ENCODE data around the gene SORCS2. TPM values are rescaled to one million over a fixed set of nuclear protein-coding genes. Genes with fewer than 3 reads are reported as not detected.

The SORCS2 gene
- total RNA-seq, 1 experiment from 2014 or later = 4.1 TPM

- intact Hi-C loops (cut with micrococcal nuclease) = no loop called here
- Histone ChIP-seq H3F3A (ENCODE audit: low read length, unreplicated experiment) (no peaks in the 10 kb centered on the region), H3K9ac (ENCODE audit: low read length) (no peak overlapping the region), H3K9me2 (replicated peaks; ENCODE audit: low read length) (no peaks in the 10 kb centered on the region), H3K4me3 (ENCODE audit: low read length) (no peak overlapping the region), H3K79me2 (ENCODE audit: low read length) (no peaks in the 10 kb centered on the region), H2AFZ (ENCODE audit: low read length) (no peak overlapping the region), H4K20me1 (ENCODE audit: low read length) (no peaks in the 10 kb centered on the region), H3K27ac (ENCODE audit: low read length) (no peak overlapping the region), H3K4me2 (ENCODE audit: low read length) (no peak overlapping the region), H3K4me1 (ENCODE audit: insufficient read depth, low read length) (no peaks in the 10 kb centered on the region), H3K36me3 (ENCODE audit: low read depth, low read length) (no peaks in the 10 kb centered on the region), H3K27me3 (ENCODE audit: low read length) (no peaks in the 10 kb centered on the region), H3K9me3 (ENCODE audit: low read length) (no peaks in the 10 kb centered on the region)
- POLR2A ChIA-PET (ENCODE audit: unreplicated experiment) = no interaction called here
- ATAC-seq (no peak), DNase-seq (no peak)
- TF ChIP-seq EZH2phosphoT487 (IDR thresholded peaks at IDR 0.05; ENCODE audit: borderline replicate concordance, low read length) = no peak
- TF ChIP-seq CTCF (conservative IDR thresholded peaks at IDR 0.05; ENCODE audit: low read depth, low read length) = no peak
- TF ChIP-seq EZH2 (IDR thresholded peaks at IDR 0.05; ENCODE audit: low read length, unreplicated experiment) = no peak
- BruUV-seq (replicated peaks) = no TSS peak
- CTCF ChIA-PET = no interaction called here
Observed at GRCh38 chr4:7618361-7618760, 426.0 kb downstream of the SORCS2 start.

- H3K4me2 ChIP-seq (ENCODE audit: low read length) = no peak overlapping the region
- H3K36me3 ChIP-seq (ENCODE audit: low read depth, low read length) = no peaks in the 10 kb centered on the region
- no peaks in the 10 kb centered on the region for H4K20me1 ChIP-seq (ENCODE audit: low read length)
- TF ChIP-seq EZH2phosphoT487 (IDR thresholded peaks at IDR 0.05; ENCODE audit: borderline replicate concordance, low read length) (no peak), CTCF (conservative IDR thresholded peaks at IDR 0.05; ENCODE audit: low read depth, low read length) (no peak), EZH2 (IDR thresholded peaks at IDR 0.05; ENCODE audit: low read length, unreplicated experiment) (no peak)
- ATAC-seq (no peak), DNase-seq (no peak)
- H3K9ac ChIP-seq (ENCODE audit: low read length) = no peak overlapping the region
- H3K9me2 ChIP-seq (replicated peaks; ENCODE audit: low read length) = no peaks in the 10 kb centered on the region
- POLR2A ChIA-PET (ENCODE audit: unreplicated experiment) = no interaction called here
- no peak overlapping the region for H3K27ac ChIP-seq (ENCODE audit: low read length)
- no peaks in the 10 kb centered on the region for H3K27me3 ChIP-seq (ENCODE audit: low read length)
- CTCF ChIA-PET = no interaction called here
- H3F3A ChIP-seq (ENCODE audit: low read length, unreplicated experiment) = no peaks in the 10 kb centered on the region
- H2AFZ ChIP-seq (ENCODE audit: low read length) = no peak overlapping the region
- BruUV-seq (replicated peaks) = no TSS peak
- no peaks in the 10 kb centered on the region for H3K4me1 ChIP-seq (ENCODE audit: insufficient read depth, low read length)
- H3K79me2 ChIP-seq (ENCODE audit: low read length) = no peaks in the 10 kb centered on the region
- intact Hi-C loops (cut with micrococcal nuclease) = no loop called here
- H3K9me3 ChIP-seq (ENCODE audit: low read length) = no peaks in the 10 kb centered on the region
- H3K4me3 ChIP-seq (ENCODE audit: low read length) = no peak overlapping the region
Observed at GRCh38 chr4:7620086-7620813, 427.9 kb downstream of the SORCS2 start.

- no peak for DNase-seq
- Histone ChIP-seq H2AFZ (ENCODE audit: low read length) (no peak overlapping the region), H3K9me2 (replicated peaks; ENCODE audit: low read length) (no peaks in the 10 kb centered on the region), H3K79me2 (ENCODE audit: low read length) (no peaks in the 10 kb centered on the region), H3K27ac (ENCODE audit: low read length) (no peak overlapping the region), H3F3A (ENCODE audit: low read length, unreplicated experiment) (no peaks in the 10 kb centered on the region), H3K9me3 (ENCODE audit: low read length) (no peaks in the 10 kb centered on the region), H3K27me3 (ENCODE audit: low read length) (no peaks in the 10 kb centered on the region), H3K9ac (ENCODE audit: low read length) (no peak overlapping the region), H3K4me1 (ENCODE audit: insufficient read depth, low read length) (no peaks in the 10 kb centered on the region), H3K36me3 (ENCODE audit: low read depth, low read length) (no peaks in the 10 kb centered on the region), H3K4me2 (ENCODE audit: low read length) (no peak overlapping the region), H4K20me1 (ENCODE audit: low read length) (no peaks in the 10 kb centered on the region), H3K4me3 (ENCODE audit: low read length) (no peak overlapping the region)
- CTCF ChIA-PET = no interaction called here
- POLR2A ChIA-PET (ENCODE audit: unreplicated experiment) = no interaction called here
- no peak for ATAC-seq
- intact Hi-C loops (cut with micrococcal nuclease) = no loop called here
- TF ChIP-seq EZH2phosphoT487 (IDR thresholded peaks at IDR 0.05; ENCODE audit: borderline replicate concordance, low read length) = no peak
- no TSS peak for BruUV-seq (replicated peaks)
Observed at GRCh38 chr4:7620814-7621176, 428.5 kb downstream of the SORCS2 start.

All from PC-3 (cell line).